Esophagus squamous epithelium (tissue), 4 donors: Measurements from ENCODE around the gene KCTD21.

Experiments used
- POLR2A ChIP-seq, 4 donors: fragments of 450-650 bp; IDR thresholded peaks; one replicate each; pipeline ENCODE4 v1.6.1; 2017; ENCODE audit warnings: antibody characterized with exemption in 4 of 4, mild to moderate bottlenecking in 4 of 4, moderate library complexity in 3 of 4
- TF ChIP-seq, protein P1 (sequence below), 6 experiments: fragments of 450-650 bp in 4 of 6; fragments of 200-600 bp in 2 of 6; sonication (generic) in 2 of 6; IDR thresholded peaks; one replicate each; pipeline ENCODE4 v1.5.1; 2016 to 2019; ENCODE audit warnings: antibody characterized with exemption in 6 of 6, mild to moderate bottlenecking in 4 of 6, moderate library complexity in 4 of 6

DNA sequence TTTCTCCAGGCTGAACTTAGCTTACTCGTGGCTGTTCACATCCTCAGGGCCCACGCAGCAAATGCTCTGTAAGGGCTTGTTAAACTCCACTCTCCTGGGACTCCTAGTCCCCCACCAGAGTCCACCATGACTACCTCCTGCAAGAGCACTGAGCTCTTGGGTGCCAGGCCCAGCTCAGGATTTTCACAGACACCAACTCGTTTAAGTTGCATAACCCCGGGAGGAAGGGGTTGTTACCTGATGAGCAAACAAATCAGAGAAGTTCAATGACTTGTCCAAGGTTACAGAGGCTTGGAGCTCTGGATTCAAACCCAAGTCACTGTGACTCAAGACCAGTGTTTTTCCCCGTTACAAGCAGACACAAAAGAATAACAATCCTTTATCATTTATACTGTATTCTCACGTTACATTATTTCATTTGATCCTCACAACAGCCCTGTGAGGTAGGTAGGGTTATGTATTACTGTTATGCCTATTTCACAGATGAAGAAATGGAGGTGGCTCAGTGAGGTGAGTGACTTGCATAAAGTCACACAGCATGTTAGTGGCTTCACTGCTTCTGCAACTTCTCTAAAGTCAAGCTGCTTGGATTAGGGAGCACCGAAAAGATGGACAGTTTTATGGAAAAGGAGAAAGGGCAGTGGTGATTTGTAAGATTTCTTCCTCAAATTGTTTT is 17.4 kb downstream of the KCTD21 start:
- TF ChIP-seq, protein P1, sequence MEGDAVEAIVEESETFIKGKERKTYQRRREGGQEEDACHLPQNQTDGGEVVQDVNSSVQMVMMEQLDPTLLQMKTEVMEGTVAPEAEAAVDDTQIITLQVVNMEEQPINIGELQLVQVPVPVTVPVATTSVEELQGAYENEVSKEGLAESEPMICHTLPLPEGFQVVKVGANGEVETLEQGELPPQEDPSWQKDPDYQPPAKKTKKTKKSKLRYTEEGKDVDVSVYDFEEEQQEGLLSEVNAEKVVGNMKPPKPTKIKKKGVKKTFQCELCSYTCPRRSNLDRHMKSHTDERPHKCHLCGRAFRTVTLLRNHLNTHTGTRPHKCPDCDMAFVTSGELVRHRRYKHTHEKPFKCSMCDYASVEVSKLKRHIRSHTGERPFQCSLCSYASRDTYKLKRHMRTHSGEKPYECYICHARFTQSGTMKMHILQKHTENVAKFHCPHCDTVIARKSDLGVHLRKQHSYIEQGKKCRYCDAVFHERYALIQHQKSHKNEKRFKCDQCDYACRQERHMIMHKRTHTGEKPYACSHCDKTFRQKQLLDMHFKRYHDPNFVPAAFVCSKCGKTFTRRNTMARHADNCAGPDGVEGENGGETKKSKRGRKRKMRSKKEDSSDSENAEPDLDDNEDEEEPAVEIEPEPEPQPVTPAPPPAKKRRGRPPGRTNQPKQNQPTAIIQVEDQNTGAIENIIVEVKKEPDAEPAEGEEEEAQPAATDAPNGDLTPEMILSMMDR (IDR thresholded peaks at IDR 0.05), result no peak
- TF ChIP-seq POLR2A (IDR thresholded peaks at IDR 0.05), result no peak
